NCI-H2081 treated with DMSO at 0.1 percent for 48 hours (cell line): ENCODE measurements around the gene MARCHF3.
"Not testable (repeated sequence)": the region's sequence is repeated elsewhere in the genome, so short reads cannot be mapped to it uniquely, and the experiment has no call there.

Source experiments
- DNase-seq: peaks from one replicate; lab custom pipeline; 2025; lab: John Stamatoyannopoulos, UW

MARCHF3 gene

GRCh38 chr5:126917918-126918614 lies 112.3 kb downstream of the MARCHF3 start:
- DNase-seq, result peak; percentile 54

GRCh38 chr5:126915496-126915895 lies 114.9 kb downstream of the MARCHF3 start:
- DNase-seq, result no peak

DNA sequence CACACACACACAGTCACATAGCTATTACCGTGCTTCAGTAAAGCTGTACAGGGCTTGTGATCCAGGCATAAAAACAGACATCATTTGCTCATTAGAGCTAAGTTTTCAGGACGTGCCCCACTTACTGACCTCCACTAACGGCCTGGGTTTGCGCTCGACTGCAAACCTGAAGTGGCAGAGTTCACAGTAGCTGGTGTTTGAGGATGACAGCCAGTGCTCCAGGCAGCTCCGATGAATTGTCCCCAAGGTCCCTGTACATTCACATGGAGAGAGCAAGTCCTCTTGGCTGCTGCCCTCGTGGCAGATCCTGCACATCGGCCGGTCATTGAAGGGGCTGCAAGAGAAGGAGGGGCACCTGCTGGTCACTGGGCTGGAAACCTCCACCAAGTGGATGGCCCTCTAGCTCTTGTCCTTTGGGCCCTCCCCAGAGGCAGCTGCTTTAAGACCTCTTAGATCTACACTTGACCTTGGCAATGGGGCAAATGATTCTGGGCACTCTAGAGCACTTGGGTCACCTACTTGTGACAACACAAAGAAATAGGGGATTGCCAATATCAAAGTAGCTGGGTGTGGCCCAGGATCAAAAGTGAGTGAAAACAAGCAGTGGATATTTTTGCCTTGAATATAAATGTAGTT lies 115.4 kb downstream of the MARCHF3 start:
- DNase-seq, result no peak

DNA sequence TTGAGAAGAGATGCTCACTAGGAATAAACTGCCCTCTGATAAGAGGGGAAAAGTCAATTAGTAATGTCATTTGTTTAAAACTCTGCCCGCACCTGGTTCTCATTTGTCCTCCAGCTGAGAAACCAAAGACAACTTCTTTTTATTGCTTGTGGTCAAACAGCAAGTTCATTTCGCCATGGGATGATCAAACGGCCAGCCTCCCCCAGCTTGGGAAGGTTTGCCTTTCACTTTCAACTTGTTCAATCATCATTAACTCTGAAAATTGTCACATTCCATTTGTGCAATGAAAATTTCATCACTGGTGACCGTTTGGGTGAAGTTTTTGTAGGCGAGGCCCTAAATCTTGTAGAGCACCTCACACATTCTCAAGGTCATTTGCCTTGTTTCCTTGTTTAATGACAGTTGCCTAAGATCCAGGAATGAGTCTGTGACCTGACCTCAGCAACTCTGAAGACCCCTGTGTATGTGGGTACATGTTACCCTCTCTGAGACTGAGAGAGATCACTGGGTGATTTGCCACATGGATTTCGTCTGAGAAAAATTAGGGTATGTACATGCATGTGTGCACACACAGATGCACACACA lies 117.7 kb downstream of the MARCHF3 start:
- DNase-seq, result no peak

DNA sequence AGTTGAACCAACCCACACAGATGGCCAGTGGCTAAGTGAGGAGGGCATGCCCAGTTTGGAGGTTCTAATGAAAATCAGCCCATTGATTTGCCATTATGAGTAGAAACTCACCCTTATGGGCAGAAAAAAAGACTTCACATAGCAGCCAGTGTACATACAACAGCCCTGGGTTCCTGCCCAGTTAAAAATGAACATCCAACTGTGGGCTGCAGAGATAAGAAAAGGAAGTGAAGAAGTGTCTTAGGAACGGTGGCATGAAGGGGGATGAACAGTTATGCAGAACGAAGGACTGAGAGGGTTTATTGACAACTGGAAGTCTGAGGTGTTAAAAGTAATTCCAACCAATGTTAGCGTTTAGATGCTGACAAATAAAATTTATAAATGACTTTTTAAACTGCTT lies 118.4 kb downstream of the MARCHF3 start:
- DNase-seq, result no peak

DNA sequence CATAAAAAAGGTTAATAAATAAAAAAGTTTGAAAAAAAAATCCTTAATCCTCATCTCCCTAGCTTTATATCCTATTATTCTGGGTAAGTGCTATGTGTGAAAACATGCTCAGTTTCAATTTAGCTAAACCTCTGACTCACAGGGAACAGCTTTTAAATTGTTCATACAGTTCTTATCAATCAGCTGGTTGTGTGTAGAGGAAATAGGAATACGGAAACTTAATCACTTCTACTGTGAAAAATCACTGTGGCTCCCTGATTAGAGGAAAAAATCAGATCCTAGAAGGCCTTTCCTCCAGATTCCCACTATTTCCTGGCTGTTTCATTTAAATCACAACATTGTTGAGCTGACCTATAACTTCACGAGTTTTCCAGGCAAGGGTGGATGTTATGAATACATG lies 120.5 kb downstream of the MARCHF3 start:
- no peak for DNase-seq

DNA sequence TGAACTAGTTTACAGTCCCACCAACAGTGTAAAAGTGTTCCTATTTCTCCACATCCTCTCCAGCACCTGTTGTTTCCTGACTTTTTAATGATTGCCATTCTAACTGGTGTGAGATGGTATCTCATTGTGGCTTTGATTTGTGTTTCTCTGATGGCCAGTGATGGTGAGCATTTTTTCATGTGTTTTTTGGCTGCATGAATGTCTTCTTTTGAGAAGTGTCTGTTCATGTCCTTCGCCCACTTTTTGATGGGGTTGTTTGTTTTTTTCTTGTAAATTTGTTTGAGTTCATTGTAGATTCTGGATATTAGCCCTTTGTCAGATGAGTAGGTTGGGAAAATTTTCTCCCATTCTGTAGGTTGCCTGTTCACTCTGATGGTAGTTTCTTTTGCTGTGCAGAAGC lies 126.0 kb downstream of the MARCHF3 start:
- DNase-seq, result not testable (repeated sequence)

GRCh38 chr5:126900796-126901195 lies 129.6 kb downstream of the MARCHF3 start:
- no peak for DNase-seq

DNA sequence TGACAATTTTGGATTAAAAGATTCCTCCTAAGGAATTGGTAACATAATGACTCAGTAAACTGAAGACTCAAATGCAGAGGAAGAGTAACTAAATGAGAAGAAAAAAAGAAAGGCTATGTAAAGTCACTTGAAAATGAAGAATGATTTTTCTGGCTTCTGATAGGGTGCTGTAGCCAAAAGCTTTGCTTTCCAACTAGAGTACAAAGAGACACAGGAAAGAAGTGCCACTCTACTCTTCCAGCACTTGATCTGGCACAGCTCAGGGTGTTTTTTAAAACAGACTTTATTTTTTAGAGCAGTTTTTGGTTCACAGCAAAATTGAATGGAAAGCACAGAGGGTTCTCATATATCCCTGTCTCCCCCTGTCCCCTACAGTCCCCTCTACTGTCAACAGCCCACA lies 130.9 kb downstream of the MARCHF3 start:
- DNase-seq, result no peak

DNA sequence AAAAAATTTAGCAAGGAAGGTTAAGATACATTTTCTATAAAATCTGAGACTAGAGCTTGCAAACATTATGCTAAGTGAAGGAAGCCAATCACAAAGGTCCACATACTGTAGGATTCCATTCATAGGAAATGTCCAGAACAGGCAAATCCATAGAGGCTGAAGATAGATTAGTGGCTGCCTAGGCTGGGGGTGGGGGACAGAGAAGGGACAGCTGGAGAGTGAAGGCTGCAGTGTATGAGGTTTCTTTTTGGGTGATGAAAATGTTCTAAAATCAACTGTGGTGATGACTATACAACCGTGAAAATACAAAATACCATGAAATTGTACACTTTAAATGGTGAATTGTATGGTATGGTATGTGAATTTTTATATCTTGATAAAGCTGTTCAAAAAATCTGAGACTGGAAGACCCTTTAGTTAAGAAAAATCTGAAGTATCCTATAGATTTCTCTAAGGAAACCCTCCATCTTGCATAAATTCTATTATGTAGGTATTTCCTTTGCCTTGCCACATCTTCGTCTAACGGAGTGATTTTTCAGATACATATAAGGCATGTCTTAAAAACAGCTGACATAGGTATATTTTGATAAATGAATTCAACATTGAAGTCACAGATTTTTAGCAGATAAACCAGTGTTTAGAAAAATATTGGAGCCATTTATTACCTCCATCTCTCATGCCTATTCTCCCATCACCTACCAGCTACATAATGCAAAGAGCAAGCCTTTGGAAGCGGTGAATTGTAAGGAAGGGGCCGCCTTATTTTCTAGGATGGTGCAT lies 132.3 kb downstream of the MARCHF3 start:
- no peak for DNase-seq

DNA sequence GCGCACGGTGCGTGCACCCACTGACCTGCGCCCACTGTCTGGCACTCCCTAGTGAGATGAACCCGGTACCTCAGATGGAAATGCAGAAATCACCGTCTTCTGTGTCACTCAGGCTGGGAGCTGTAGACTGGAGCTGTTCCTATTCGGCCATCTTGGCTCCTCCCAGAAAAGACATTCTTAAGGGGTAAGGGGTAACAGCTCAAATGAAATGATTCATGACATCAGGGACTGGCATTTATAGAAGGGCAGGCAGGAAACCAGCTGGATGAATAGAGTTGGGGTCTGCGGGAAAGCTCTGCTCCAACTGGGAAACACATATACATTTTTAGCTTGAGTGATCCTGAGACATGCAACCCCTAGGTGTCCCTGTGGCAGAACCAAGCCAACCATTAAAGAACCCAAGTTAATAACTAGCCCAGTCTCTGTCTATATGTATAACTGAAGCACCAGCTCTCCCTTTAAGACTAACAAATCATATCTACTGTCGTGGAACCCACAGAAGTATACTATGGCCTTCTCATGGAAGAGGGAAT lies 134.1 kb downstream of the MARCHF3 start:
- no peak for DNase-seq

DNA sequence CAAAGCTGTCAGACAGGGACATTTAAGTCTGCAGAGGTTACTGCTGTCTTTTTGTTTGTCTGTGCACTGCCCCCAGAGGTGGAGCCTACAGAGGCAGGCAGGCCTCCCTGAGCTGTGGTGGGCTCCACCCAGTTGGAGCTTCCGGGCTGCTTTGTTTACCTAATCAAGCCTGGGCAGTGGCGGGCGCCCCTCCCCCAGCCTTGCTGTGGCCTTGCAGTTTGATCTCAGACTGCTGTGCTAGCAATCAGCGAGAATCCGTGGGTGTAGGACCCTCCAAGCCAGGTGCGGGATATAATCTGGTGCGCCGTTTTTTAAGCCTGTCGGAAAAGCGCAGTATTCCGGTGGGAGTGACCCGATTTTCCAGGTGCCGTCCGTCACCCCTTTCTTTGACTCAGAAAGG lies 134.6 kb downstream of the MARCHF3 start:
- not testable (repeated sequence) for DNase-seq

- not testable (repeated sequence) for DNase-seq
These were observed 139.9 kb downstream of the MARCHF3 start for GRCh38 chr5:126890414-126890813.

- no peak for DNase-seq
These were observed 142.2 kb downstream of the MARCHF3 start for GRCh38 chr5:126888175-126888574.

GRCh38 chr5:126884269-126884819 lies 146.0 kb downstream of the MARCHF3 start:
- no peak for DNase-seq

- no peak for DNase-seq
These were observed 146.7 kb downstream of the MARCHF3 start for GRCh38 chr5:126883564-126884245.

- no peak for DNase-seq
These were observed 148.3 kb downstream of the MARCHF3 start for GRCh38 chr5:126881821-126882600.

DNA sequence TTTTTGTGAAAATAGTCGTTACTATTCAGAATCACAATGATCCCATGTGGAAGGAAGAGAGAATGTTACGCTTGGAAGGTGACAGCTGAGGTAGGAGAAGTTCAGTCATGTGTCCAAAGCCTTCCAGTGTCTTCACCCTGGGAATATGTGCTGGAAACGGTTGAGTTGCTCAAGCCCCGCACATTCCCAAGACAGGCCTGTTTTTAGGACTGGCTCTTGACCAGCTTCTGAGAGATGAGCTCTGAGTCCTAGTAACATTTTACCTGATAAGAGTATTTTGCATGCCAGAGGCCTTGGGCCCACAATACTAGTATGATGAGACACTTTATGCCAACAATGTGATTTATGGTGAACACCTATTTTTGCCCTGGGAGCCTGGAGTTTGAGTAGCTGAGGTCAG lies 151.7 kb downstream of the MARCHF3 start:
- DNase-seq, result no peak

DNA sequence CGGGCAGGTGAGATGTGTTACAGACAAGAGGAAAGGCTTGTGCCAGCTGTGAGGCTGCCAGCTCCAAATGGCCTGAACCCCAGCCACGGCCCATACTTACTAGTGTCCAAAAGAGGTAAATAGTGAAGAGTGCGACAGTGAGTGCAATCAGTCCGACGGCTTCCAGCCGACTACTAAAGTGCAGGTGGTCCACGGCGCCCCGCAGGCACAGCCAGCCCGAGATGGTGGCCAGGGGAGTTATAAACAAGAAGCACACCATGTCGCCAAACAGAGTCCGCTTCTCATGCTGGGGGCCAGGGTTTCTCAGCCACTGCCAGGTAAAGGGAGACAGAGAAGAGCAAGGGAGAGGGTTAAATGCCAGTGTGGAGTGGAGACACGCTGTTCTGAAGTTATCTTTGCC lies 152.3 kb downstream of the MARCHF3 start:
- no peak for DNase-seq

DNA sequence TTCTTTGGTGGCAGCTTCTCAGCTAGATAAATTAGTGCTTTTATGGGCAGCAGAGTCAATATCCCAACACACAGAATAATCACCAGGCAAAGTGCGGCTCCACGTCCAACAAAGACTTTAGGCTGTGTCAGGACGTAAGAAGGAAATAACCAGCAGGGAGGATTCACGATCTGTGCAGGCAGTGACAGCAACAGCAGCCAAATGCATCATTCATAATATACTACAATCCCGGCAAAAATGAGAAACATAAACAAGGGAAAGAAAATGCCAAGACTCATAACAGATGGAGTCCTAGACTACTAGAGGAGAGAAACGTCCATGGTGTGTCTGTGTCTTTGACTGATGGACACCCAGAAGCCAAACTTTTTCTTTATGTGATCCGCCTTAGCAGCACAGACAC lies 152.8 kb downstream of the MARCHF3 start:
- no peak for DNase-seq

GRCh38 chr5:126875303-126875785 lies 155.0 kb downstream of the MARCHF3 start:
- no peak for DNase-seq
